Endometrium (tissue), 2 donors: Measurements from ENCODE around the gene NEURL1.
"Not testable (repeated sequence)": the region's sequence is repeated elsewhere in the genome, so short reads cannot be mapped to it uniquely, and the experiment has no call there.

Experiments used
- FAIRE-seq: peaks from 2 replicates; lab custom pipeline; 2012; peaks lifted over from hg19 to GRCh38; lab: Jason Lieb, UNC
- donor health status: control.
- donor health status: control.

Gene NEURL1

DNA sequence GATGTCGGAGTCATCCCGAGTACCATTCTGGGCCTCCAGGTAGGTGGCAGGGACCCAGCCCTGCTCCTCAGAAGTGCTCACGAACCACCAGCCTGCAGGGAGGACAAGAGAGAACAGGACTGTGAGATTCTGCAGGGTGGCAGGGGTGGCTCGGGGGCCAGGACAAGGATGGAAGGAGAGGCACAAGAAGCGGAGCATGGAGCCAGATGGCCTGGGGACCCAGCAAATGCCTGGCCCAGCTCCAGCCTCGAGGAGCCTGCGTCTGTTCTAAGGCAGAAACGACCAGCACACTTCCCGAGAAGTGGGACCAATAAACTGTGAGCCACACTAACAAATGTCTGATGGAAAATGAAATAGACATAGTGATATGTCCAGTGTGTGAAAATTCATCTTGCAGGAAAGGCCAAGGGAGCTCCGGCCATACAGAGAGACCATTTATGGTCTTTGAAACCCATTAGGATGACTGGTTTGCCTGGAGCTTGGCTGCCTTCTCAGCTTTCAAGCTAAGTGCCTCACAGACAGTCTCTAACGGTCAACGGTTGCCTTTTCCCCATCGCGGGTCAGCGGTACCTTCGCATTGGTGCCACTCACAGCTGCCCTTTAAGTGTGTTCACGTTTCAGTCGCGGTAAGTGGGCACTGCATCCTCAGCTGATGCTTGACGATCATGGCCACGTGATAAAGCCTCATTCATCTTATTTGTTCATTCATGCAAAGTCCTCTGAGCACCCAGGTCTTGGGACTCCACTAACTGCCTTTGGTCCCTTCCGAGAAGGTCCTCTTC, 133.8 kb downstream of the NEURL1 start:
- no peak for FAIRE-seq

DNA sequence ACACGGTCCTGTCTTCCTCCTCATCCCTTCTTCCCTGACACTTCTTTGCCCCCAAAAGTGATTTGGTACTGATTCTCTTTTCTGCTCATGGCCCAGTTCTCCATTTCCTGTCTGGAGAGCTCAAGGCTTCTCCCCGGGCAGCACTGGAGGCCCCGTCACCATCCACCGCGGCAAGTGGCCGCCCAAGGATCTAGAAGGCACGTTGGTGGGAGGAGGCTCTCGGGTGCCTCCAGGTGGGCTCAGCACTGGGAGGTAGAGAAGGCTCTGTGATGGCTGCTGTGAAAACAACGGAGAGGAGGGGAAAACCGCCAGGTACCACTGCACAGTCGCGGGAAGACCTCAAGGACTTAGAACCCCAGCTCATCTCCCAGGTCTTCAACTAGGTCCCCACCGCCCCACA, 134.4 kb downstream of the NEURL1 start:
- FAIRE-seq, result no peak

DNA sequence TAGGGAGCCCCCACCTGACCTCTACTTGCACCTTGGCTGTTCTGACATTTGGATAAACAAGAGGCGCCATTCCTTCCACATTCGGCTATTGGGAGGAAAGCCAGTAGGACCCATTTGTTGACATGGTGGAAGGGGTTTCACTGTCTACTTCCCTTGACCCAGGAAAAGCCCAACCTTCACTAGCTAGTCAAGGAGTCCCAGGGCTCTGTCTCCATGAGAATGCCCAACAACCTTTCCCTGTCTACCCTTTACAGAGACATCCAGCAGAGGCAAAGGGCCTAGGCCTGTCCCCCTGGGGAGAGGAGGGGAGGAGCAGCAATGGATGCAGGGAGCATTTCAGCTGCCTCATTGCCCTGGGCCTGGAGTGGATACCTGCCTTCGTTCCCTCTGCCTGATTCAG, 136.1 kb downstream of the NEURL1 start:
- no peak for FAIRE-seq

DNA sequence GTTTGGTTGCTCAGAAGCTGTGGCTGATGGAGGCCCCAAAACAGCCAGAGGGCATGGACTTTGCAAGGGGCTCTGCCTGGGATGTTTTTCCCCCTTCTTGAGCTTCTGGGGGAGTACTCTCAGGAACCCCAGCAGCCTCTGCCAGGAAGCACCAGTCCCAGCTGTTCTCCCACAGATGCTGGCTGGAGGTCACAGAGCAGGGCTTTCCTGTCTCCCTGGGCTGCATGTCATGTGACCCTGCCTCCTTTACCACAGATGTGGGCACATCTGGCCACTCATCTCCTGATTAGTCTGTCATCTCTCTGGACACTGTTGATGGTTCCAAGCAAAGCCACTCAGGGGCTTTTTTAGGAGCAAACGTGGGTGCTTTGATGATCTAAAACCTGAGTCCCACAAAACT, 136.7 kb downstream of the NEURL1 start:
- FAIRE-seq, result no peak

DNA sequence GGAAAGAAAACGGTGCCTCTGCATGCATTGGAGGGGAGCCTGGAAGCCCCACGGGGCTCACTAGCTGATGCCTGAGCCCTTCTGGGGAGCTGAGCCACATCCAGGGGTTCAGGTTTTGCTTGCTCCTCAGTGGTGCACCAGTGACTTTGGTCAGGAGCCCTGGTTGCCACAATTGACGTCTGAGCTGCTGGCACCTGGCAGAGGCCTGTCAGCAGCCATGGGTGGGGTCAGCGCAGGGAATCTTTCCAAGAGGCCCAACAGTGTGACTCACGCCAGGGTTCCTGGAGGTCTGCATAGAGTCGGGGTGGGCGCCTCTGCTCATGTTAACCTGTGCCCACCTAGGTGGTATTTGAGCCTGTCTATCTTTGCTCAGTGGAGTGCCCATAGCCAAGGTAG, 138.7 kb downstream of the NEURL1 start:
- FAIRE-seq, result no peak

DNA sequence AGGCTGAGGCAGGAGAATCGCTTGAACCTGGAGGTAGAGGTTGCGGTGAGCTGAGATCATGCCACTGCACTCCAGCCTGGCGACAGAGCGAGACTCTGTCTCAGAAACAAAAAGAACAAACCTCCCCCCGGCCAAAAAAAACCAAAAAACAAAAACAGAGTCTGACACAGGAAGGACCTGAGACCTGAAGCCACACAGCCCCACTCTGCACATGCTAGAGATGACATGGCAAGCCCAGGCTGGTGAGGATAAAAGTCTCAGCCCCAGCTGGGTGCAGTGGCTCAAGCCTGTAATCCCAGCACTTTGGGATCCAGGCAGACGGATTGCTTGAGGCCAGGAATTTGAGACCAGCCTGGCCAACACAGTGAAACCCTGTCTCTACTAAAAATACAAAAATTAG, 139.4 kb downstream of the NEURL1 start:
- FAIRE-seq, result not testable (repeated sequence)

DNA sequence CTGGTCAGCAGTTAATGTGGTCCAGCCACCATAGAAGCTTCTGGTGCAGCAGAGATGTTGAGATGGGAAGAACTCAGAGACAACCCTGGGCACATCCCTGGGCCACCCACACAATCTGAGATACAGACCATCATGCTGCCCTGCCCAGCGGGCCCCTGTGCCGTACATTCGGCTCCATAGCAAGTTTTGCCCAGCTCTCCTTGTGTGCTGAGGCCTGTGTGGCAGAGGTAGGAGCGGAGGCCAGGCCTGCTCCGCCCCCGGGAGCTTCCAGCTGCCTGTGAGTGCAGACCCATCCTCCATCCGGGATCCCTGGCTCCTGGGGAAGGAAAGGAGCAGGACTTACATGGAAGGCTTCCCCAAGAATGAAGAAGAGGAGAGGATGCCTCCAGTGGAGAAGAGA, 140.3 kb downstream of the NEURL1 start:
- no peak for FAIRE-seq

DNA sequence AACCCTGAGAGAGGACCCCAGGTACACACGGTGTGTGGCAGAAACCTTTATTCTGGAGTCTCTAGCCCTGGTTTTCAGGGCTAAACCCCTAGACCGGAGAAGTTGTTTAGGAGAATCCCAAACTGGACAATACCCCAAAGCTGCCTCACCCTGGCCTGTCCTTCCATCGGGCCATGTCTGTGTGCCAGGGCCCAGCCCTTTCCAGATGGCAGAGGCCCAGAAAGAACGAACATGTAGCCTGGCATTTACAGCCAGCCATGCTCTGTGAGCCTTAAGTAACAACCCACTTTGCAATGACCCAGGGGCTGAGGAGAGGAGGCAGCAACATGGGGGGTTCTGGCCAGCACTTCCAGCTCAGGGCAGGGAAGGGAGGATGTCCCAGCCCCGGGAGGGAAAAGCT, 142.1 kb downstream of the NEURL1 start:
- FAIRE-seq, result no peak

DNA sequence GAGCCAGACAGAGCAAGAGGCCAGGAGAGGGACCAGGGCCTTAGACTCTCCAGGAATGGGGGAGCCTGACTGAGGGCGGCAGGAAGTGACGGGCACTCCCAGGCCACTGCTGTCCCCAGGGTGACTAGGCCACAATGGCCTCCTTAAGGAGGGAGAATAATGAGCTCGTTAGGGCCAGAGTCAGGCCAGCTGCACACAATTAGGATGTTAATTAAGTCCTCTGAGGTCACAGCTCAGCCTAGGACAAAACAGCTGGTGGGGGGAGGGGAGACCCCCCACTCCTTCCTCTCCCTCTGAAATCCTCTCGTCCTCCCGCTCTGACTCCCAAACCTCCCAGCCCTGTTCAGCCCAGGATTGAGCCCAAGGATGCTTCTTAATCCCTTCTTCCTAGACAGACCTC, 143.0 kb downstream of the NEURL1 start:
- FAIRE-seq, result no peak

DNA sequence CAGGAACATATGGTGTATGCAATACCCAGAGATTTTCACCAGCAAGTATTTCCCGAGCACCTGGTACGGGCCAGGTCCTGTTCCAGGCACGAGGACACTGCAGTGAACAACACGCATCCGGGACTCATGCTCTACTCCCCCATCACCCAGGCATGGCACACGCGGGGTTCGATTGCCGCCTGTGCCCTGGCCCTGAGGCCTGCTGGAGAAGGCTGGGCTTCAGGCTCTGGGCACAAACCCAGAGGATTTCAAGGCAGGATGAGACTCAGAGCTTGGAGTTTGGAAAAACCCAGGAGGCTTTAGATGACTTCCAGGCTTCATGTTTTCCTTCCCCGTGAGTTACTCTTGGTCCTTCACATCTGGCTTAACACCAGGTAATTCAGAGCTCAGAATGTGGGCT, 143.5 kb downstream of the NEURL1 start:
- FAIRE-seq, result no peak

DNA sequence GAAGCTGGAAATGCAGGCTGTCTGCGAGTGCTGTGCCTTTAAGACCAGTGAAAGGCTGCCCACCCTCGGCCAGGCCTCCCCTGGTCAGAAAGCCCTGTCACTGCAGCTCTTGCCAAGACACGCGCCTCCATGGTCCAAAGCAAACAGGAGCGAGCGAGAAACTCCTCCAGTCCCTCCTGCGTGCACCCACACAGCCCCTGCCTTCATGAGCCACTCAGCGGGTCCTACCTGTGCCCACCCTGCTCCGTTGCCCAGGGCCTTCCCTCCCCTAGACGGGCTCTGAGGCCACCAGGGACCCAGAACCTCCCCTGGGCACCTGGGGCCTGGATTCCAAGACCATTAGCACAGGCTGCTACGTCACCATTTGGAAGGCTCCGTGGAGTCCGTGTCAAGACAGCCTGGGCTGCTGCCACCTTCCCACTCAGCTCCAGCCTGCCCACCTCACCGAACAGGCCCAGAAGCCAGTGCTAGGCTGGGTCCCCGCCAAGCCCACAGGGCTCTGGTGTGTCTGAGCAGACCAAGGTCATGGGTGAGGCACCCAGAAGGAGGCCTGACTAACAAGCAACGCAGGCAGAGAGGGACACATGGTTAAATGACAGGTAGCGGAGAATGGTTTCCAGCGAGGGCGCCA, 144.5 kb downstream of the NEURL1 start:
- no peak for FAIRE-seq

DNA sequence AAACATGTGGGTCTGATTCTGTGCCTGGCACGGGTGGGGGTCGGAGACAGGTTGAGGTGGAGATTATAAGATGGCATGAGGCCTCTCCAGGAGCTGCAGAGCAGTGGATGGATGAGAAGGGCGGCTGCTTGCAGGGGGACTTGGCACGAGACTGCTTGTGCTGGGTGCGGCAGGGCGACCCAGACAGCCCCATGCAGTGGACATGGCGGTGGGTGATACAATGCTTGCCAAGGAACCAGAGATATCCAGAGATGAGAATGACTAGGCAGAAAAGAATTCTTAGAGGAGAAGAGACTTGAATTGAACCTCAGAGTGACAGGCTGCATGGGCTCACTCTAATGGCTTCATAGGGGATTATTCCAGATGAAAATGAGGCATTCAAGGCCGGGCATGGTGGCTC, 145.4 kb downstream of the NEURL1 start:
- no peak for FAIRE-seq

DNA sequence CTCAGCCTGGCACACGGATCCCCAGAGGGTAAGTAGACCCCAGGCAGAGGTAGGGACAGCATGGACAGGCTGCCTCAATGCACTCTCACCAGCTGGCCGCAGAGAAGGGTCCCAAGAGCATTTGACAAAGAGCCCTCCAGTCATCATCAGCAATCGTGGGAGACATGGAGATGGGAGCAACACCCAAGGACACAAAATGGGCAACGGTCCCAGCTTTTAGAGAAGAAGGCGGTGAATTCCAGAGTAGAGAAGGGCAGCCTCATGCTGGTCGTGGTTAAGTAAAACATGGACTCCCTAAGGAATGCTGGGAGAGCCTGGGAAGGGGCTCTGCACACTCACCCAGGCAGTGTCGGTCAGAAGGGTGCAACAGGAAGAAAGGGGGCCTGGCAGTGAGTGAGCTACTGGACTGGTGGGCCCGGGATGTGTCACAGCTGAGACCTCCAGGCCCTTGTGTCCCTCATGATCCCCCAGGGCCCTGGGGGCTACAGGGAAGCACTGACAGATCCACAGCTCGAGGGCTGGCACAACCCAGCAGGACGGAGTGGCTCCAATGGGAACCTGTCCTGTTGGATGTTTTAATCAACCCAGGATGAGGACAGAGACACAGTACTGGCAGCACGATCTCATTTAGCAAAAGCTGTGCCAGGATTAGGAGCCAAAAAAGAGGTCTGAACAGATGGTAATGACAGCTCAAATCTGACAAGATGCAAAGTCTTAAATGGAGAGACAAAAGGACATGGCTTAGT, 147.1 kb downstream of the NEURL1 start:
- FAIRE-seq, result no peak

DNA sequence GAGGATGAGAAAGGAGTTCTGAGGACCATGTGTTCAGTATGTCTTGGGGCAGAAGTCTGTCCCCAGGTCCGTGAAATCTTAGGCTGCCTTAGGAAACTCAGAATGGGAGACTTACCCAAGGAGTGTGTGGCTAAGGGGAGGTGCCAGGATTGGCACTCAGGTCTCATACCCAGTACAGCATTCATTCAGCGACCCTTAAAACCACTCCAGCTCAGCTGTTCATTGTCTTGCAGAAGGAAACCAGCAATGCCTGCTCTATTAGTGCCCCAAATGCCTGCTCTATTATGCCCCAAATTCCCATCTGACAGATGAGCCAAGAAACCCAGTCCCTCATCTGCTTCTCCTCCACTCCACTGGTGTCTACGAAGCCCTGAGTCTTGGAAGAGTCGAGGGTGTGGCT, 147.8 kb downstream of the NEURL1 start:
- FAIRE-seq, result no peak
